HG03196 (cell line): ENCODE data around the gene KIF12.

ENCODE experiments used
- ATAC-seq: cut with Tn5 transposase; IDR thresholded peaks from one replicate; pipeline ENCODE4 v1.9.1; 2021; ENCODE audit not compliant: unreplicated experiment

The KIF12 gene

DNA sequence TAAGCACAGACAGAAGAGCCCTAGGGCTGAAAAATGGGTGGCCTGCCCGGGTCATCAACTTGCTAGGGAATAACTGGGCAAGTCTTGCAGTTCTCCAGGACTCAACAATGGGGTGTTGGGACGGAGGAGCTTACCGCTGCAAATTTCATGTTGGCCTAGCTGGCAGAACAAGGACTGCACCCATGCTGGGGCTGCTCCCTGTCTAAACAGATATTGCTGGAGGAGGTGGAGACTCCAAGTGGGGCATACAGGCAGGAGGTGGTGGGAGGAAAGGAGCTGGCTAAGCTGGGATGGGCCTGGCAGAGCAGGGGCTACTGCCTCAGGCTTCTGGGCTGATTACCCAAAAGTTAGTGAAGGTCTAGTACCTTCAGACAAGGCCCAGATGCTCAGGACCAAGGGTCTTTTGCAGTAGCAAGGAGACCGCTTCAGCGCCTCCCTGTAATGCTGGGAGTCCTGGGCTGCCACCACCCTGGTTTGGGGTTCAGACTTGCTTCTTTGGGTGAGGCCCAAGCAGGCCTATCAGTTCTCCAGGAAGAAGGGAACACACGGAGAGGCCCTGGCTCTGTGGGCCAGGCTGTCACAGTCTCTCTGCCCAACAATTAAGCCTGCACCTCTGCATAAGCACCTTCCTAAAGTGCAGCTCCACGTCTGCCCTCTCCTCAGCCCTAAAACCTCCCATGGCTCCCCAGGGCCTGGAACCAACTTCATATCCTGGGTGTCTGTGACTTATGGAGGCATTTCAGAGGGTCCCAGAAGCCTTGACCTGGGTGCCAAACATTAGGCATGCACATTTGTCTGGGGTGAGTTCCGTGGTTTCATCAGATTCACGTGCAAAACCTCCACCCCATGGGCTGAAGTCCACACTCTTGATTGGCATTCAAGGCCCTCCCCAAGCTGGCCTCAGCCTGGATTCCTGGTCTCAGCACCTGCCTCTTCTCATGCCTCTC lies 24.2 kb upstream of the KIF12 start:
- ATAC-seq, result no peak

DNA sequence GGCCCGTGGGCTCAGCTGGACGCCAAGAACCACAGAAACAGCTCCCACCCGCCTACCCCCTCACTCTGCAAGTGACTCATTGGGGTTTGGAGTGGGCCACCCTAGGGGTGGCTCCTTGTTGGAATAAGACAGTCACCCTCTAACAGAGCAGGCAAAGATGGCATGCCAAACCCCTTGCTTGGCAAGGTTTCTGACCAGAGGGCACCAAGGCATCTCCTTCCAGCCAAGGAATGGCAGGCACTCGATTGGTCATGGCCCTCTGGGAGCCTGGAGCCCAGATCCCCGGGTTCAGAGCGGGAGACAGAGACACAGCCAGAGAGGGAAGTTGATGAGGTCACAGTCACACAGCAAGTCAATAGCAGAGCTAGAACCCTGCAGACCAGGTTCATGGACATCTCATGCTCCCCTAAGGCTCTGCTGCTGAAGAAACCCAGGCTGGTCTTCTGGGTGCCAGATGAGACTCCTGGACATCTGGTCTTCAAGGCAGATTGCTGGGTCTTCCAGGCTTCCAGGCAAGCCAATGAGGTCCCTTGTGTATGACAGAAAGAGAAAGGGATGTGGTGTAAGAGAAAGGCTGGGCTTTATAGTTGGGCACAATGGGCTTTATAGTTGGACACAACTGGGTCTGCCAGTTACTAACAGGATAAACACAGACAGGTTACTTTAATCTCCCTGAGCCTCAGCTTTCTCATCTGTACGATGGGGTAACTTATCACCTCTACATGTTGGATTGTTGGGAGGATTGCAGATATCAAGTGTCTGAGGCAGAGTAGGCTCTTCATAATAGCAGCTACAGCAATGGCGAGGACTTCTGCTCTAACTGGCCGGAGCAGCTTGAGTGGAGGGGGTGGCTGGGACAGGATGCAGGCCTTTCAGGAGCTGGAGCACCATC lies 23.3 kb upstream of the KIF12 start:
- ATAC-seq, result no peak

DNA sequence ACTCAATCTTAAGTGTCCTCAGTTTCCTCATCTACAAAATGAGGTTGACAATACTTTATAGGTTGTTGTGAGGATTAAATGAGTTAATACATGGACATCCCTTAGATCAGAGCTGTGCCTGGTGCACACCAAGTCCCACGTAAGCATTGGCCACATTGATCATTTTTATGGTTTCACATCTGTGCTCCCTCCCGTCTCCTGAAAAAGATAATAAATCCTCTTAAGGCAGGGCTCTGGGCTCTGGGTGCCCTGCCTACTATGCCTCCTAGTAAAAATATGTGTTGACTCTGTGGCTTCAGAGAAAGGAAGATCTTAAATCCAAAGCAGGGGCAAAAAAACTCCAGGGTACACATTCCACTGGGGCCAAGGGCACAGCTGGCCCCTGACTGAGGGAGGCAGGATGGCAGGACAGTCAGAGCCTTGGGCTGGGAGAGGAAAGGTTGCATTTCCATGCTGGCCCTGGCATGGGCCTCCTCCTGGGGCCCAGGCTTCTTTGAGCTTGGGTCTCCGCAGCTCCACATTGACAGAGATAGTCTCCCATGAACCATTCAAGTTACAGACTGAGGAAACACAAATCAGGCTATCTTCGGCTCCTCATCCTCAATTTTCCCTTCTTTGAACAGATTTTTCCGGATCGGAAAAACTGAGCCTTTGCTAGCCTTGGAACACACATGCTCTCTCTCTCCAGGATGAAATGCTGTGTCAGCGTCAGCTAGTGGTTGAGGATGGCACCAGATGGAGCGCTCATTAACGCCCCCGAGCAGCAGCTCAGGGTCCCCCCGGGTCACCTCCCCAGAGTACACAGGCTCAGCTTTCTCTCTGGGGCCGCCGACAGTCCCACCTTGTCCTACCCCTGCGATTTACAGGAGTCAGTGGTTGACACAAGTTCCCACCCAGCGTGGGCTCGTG lies 22.4 kb upstream of the KIF12 start:
- no peak for ATAC-seq

DNA sequence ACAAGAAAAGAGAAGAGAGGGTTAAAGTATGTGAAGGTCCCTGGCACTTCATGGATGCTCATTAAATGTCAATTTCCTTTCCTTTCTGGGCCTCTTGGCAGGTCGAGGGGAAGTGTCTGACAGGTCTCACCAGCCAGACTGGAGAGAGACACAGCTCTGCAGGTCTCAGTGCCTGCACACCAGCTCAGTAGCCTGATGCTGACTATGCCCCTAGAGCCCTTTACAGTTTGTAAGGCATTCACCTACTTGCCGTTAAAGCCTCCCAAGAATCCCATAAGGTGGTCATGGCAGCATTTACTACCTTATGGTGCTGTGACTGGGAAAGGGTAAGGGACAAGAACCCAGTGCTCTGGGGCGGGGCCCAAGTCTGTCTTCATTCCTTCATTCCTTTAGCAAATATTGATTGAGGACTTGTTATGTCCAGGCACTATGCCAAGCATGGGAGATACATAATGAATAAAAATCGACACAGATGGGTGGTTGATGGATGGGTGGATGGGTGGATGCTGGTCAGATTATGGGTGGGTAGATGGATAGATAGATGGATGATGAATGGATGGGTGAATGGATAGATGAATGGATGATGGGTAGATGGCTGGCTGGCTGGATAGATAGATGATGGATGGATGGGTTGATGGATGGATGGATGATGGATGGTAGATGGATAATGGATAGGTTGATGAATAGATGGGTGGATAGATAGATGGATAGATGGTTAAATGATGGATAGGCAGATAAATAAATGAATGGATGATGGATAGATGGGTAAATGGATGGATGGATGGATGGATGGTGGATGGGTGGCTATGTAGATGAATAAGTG lies 21.3 kb upstream of the KIF12 start:
- no peak for ATAC-seq

DNA sequence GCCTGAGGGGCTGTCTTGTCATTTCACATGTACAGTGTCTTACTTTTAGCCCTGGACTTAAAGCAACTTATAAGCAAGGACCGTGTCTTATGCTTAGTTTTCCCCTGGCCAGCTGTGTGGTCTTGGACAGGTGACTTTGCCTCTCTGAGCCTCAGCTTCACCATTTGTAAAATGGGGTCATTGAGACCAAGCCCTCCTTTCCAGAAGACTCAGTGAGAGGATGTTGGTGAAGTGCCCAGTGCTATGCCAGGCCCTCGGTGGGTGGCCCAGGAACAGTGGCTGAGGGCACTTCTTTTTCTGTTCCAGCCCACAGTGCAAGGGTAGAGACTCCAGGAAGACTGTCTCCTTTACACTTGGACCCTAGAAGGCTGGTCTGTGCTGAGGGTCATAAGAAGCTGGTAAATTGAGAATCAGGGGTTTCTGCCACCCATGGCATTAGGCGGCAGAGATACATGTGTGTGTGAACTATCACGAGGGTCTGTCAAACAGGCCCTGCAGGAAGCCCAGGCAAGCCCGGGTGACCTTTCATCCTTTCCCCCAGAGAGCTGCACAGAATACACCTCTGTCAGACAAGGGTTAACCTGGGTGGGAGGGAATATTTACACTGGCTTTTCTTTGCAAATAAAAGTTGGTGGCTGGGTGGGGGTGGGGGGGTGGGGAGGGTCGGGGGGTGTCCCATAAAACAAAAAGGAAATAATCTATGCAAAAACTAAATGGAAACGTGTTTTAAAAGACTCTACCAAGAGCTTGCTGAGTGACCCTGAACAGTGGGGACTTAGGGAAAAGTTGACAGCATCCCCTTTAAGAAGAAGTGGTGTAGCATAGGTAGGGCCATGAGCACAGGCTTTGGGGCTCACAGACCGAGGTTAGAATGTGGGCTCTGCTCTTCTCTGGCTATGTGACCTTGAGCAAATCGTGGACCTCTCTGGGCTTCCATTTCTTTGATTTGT lies 20.4 kb upstream of the KIF12 start:
- ATAC-seq, result no peak

DNA sequence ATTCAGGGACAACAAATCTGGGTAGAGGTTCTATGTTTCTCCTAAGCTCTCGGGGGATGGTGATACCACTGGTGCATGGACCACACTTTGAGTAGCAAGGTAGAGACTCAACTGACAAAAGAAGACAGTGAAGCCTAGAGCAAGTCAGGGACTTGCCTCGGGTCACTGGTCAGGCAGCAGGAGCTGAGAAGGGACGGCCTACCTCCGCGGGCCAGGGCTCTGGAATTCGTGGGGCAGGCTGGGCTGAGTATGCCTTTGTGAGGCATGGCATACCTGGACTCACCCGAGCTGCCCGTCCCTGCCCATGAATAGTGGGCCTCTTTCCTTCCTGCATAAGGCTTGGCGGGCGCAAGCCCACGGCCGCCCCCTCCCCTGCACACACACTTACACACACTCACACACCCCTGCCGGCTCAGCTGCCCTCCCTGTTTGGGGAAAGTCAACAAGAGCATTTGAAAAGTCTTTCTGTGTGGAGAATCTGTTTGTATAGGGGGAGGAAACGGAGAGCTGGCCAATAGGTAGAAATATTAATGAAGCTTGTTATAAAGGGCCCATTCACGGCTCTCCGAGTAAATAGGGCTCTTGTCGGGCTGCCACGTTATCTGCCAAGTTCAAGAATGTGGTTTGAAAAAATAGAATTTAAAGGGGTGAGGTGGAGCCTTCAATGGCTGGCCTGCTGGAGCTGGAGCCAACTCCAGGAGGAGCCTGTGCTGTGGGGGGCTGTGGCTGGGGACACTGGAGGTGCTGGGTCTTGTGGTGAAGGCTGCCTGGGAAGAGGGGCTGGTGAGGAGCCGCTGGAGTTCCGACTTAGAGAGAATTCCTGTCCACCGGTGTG lies 19.1 kb upstream of the KIF12 start:
- no peak for ATAC-seq

DNA sequence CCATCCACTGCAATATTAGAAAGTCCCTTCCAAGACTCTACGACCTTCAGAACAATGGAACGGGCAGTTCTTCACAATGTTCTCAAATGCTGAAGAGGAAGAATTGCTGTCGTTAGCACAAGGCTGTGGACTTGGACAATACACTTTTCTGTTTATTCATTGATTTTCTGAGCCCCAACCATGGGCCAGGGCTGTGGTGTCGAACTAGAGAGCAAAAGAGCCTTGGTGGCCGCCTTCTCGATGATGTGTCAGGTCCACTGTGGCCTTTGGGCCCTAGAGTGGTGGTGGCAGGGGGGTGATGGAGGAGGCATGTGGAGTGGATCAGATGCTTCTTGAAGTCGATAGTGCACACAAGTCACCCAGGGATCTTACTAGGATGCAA lies 18.5 kb upstream of the KIF12 start:
- no peak for ATAC-seq

DNA sequence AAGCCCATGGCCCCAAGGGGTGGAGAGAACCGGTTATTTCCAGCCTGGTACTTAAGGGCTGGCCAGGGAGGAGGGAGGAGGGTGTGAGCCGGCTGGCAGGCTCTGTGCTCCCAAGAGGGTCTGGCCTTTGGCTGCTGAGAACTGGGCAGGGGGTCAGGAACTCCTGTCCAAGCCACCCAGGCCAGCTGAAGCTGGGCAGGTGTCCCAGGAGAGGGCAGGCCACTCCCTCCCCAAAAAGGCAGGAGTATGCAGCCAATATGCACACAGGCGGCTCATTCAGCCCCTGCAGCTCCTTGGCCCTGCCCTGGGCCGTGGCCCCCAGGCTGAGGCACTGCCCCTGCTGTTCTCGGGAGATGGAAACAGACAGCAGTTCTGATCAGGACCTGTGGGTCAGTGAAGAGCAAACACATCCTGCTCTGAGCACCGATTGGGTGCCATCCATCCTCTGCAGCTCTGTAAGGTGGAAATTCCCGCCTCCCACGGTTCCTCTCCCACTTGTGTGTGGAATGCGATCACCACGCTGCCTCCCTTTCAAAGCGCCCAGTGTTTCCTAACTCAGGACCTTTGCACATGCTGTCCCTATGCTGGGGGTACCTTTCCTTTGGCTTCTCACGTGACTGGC lies 17.1 kb upstream of the KIF12 start:
- ATAC-seq, result no peak

DNA sequence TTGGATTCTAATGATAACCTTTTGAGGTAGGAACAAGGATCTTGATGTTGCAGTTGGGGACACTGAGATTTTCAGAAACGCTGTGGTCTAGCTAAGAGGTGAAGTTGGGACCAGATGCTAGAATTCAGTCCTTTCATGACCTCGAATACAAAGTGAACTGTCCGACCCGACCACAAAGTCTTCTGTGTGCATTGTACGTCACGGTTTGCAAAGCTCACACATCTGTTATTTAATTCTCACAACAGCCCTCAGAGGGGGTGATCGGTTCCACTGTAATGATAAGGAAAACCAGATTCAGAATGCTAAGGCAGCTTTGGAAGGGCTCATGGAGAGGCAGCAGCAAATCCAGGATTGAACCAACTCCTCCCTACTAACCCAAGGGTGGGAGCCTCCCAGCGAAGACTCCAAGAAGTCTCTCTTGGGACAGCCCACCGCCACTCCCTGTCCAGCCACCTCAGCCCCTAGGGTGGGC lies 16.6 kb upstream of the KIF12 start:
- no peak for ATAC-seq

DNA sequence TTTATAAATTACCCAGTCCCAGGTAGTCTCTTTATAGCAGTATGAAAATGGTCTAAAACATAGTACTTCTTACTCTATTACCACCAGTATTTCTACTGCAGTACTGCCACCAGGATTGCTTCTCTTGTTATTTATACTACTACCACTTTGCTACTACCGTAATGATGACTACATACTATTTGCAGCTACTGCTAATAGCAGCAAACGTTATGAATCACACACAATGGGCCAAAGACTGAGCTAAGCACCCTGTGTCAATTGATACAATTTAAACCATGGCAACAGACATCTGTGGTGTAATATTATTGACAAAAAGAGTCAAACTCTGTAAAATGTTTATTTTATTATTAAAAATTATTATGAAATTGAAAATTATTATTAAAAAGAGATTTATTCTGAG lies 15.3 kb upstream of the KIF12 start:
- no peak for ATAC-seq

DNA sequence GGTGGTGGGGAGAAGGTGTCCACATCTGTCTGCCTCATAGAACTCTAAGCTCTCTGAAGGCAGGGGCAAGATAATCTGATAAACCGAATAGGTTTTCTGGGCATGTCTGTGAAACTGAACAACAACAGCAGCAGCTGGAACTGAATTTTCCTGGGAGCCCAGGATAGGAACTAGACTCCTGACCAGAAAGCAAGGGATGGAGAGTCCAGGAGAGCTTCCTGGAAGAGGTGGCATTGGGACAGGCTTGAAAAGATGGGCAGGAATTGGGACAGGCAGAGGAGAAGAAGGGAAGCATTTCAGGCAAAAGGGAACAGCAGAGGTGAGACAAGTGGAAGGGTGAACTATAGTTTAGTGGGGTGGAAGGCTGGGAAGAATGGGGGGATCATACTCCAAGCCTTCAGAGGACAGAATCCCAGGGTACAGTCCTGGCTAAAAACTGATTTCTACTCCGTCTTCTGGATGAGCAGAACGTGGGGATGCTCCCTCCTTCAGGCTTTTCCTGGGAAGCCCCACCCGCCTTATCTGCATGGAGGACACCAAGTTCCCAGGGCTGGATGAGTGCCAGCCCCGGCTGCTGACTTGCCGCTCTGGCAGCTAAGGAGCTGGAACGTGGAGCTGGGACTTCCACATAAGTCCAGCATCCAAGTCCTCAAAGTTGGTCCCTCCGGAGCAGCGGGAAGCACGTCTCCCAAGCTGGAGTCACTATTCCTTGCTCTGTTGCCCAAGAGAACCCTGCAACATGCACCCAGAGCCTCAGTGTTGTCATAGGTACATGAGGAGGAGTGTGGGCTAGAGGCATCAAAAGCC lies 13.9 kb upstream of the KIF12 start:
- no peak for ATAC-seq

DNA sequence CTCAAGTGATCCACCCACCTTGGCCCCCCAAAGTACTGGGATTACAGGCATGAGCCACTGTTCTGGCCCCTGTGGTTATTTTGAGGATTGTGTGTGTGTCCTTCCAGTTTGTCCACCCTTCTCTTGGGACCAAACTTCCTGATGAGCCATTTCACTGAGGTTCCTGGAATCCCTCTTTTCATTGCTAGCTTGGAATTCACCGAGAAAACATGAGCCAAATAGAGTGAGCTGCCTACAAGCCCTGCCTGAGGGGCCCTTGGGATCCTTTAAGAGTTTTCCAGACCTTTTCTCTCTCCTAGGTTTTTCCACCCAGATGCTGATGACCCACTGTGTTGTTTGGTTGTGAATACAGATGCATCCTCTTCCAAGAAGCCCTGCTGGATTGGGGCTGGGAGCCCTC lies 13.2 kb upstream of the KIF12 start:
- no peak for ATAC-seq

DNA sequence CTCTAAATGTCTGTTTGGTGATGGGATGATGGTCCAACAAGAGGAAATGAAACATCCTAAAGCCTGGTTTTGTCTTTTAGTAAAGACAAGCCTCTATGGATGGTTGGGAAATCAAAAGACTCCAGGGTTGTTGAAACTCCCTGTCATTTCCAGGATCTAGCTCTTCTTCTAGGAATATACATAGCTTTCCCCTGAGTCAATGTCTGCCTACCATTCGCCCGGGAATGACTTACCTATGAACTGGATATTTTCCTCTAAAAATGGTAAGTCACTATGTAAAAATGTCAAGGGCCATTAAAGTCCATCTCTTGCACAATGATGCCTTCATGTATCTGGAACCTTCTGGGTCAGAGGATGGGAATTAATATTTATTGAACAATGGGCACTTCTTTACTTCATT lies 11.1 kb upstream of the KIF12 start:
- no peak for ATAC-seq

DNA sequence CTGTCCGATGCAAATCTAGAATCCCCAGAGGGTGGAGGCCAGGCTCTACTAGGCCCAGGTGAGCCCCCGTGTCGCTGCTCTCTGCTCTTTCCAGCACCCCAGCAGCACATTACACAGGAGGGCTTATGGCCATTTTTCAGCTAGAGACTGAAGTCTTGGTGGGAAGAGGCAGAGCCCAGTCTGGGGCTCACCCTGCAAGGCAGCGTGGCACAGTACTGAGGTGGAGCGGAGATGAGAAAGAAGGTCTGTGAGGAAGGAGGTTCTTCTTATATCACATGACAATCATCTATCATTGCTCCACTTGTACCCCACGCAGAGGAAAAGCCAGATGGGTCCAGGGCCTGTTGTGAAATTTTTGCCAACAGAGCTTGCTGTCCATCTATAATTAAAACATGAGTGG lies 10.0 kb upstream of the KIF12 start:
- ATAC-seq, result no peak

DNA sequence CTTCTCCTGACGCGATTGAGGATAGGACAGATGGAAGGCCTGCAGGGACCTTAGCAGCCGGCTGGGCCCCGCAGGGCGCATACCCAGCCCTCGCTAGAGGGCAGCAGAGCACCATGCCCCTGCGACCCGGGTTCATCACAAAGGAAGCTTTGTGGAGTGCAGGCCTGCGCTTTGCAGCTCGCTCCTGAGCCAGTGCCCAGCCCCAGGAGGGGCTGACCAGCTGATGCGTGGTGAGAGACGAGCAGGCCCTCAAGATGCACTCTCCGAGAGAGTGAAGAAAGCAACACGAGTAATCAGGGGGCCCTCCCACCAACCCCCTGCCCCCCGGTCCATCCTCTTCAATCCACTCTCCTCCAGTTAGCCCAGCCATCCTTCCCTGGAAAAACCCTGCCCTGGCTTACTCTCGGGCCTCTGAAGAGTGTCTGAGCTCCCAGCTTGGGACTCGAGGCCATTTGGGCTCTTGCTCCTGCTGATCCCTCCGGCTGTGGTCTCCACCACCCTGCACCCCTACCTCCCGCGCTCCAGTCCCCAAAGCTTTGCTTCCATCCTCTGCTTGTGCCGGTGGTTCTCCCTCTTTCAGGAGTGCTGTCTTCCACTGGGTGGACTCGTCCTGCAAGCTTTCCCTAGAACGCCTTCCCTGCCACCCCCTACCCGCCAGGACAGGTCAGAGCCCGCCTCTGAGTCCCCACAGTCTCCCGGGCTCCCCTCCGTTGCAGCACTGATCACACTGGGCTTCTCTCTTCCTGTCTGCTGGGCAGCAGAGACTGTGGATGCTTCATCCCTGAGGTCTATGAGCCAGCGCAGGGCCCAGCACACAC lies 9.1 kb upstream of the KIF12 start:
- ATAC-seq, result no peak
